GM19467 (cell line): ENCODE measurements around the gene ARID1B.

Experiments
- ATAC-seq: cut with Tn5 transposase; IDR thresholded peaks from one replicate; pipeline ENCODE4 v1.9.1; 2021; ENCODE audit warnings: mild to moderate bottlenecking, moderate library complexity; ENCODE audit not compliant: unreplicated experiment

Gene ARID1B

DNA sequence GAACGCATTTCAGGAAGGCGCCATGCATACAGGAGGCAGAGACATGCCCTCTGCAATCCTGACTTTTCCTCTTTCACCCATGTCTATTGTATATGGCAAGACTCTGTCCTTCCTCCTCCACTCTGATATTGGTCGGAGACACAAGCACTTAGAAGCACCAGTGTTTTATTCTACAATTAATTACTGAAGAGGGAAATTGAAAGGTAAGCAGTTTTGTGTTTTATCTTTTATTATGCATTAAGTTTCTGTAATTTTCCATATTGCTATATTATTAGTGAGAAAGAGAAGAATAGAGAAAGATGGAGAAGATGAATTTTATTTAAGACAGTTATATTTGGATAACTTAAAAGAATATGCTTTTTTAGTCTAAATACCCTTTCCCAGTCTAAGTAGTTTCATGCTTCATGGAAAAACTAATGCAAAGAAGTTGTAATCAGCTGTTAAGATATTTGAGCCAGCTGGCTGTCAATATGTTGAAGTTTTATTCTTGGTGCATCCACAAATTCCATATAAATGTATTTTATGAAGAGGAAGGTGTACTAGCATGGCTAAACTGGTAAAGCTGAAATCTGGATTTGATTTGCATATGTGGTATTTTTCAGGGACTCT, 13.6 kb downstream of the ARID1B start:
- no peak for ATAC-seq

DNA sequence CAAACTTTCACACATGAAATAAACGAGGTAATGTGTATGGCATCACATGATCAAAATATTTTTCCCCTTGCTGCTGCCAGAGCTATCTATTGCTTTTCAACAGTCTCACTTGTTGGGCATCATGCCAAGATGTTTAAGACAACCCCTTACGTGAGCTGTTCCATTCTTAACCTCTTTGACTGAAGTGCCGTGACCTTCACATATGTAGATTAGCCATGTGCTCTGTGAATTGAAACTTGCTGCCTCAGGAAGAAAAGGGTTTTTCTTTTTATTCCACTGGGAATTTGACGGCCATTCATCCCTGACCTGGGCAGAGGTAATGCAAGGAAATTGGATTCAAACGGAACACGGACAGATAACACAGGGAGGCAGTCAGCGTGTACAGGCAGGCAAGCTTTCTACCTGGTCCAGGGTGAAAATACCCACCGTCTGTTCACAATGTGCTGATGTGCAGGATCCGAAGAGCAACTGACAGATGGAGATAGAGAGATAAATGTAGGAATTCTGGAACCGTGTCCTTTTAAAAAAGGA, 14.2 kb downstream of the ARID1B start:
- peak; percentile 40 for ATAC-seq

DNA sequence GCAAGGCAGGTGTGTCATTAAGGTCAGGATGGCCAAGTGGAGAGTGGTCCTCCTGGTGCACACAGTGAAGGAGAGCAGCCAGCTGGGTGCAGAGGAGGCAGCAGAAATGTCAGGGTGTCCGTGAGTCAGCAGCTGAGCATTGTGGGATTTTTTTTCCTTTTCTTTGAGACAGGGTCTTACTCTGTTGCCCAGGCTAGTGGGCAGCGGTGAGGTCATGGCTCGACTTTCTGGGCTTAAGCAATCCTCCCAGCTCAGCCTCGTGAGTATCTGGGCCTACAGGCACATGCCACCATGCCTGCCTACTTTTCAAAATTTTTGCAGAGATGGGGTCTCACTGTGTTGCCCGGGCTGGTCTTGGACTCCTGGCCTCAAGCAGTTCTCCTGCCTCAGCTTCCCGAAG, 16.0 kb downstream of the ARID1B start:
- no peak for ATAC-seq

DNA sequence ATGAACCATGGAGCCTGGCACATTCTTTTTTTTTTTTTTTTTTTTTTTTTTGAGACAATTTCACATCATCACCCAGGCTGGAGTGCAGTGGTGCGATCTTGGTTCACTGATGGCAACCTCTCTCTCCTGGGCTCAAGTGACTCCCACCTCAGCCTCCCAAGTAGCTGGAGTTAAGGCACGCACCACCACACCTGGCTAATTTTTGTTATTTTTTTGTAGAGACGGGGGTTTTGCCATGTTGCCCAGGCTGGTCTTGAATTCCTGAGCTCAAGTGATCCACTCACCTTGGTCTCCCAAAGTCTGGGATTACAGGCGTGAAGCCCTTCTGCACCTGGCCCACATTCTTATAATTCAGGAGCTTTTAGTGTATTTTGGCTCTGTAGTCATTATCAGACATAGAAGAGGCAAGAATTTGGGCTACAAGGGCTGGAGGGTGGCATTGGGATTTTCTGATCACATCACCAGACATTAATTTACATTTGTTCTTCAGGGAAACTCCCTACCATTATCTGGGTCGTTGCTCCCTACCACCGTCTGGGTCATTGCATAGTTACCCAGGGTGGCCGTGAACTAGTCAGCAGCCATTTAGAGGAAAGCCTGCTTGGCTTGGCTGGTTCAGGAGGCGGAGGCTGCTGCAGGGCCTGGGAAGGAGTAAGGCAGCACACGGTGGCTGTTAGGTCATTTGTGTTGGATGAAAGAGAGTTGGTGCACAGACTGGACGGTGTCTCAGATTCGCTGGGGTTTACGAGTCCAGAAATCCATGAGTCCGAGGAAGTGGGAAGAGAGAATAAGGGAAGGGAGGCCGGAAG, 17.6 kb downstream of the ARID1B start:
- ATAC-seq, result no peak

DNA sequence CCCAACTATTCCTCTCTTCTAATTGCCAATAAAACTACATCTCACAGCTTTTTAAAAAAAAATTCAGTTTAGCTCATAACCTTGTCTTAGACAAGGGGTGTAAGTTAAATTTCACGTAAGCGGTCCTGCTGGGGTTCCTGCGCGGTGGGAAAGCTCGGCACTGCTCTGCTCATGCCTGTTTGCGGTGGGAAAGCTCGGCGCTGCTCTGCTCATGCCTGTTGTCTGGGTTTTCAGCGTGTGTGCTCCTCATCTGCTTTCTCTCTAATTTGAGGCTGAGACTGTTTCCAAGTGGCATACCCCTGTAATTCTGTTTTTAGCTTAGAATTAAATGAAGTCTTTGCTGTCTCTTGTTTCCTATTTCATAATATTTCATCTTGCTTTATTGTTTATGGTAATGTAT, 18.6 kb downstream of the ARID1B start:
- no peak for ATAC-seq

DNA sequence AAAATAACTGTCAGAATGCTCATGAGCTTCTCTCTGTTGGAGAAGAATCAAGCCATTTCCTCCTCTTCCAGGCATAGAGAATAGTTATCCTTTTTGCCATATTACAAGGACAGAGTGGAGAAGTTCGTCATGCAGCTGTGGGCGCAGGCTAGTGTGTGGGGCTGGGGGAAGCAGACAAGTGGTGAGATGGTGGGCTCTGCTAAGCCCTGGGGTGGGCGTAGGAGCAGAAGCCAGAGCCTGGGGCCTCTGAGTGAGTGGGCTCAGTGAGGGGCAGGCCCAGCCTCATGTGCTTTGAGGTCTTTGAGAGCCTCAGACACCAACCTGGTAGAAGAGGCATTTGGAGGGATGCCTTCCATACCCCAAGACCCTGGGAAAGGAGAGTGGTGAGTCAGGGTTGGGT, 19.4 kb downstream of the ARID1B start:
- no peak for ATAC-seq

DNA sequence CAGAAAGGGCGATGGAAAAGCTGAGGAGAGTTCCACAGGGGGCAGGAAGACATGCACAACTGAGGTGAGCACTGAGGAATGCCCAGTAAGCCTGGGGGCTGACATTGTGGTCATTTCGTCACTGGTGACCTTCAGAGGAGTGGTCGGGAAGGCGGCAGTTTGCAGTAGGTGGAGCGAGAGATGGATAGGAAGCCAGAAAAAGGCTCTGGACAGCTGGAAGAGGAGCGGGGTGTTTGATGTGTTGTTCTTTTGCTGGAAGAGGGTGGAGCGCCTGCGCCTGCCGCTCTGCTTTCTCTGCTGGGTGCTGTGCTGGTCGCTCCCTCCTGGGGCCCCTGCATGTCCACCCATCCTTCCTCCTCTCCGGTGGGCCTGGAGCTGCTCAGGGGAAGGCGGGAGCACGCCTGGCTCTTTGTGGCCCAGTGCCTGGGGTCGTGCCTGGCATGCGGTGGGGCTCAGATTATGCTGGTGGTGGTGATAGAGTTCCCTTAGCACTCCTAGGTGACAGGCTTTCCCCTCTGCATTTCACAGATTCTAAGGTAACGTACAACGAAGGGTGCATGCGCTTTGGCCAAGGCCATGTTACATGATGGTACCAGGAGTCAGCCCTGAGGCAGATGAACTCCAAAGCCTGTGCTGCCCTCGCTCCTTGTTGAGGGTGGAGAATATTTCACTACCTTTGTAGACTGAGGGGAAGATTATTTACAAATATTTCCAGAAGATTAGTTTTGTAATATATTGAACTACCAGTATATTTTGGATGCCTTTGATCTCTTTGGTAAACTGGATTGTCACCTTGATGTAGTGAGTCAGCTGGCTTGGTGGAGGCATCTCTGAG, 20.9 kb downstream of the ARID1B start:
- no peak for ATAC-seq

DNA sequence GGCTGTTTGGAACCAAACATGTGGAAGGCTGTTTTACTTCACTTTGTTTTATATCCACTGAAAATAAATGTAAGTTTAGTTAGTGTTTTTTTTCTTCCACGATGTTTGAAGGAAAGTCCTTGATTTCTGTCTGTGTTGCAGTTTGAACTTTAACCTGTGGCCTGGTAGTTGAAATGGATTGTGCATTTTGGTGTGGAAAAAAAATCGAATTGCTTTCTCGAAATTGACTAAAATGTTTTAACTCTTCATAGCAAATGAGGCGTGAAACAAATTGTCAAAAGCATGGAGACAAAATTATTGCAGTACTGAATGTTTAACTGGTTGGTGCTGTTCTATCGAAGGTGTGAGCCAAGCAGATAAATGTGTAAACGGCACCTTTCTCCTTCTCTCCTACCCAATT, 24.5 kb downstream of the ARID1B start:
- no peak for ATAC-seq

DNA sequence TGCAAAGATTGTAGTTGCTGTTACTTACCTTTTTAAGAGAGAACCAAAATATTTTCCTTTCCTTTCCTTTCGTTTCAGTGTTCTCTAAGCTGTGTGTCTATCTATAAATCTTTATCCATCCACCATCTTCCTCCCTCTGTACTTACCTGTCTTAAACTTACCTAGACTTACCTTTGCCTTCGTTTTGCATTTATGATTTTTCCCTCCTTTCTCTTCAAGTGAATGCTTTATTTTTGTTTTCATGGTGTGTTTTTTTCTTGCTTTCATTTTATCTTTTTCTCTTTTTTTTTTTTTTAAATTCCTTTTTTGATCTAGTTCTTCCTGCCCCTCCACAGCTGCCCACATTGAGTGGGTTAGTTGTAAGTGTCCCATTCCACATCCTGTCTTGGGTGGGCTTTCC, 26.2 kb downstream of the ARID1B start:
- ATAC-seq, result no peak

DNA sequence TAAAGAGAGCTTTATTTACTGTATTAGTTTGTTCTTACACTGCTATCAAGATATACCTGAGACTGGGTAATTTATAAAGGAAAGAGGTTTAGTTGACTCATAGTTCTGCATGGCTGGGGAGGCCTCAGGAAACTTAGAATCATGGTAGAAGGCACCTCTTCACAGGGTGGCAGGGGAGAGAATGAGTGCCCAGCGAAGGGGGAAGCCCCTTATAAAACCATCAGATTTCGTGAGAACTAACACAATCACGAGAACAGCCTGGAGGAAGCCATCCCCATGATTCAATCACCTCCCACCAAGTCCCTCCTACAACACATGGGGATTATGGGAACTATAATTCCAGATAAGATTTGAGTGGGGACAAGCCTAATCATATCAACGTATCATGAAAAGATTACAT, 27.2 kb downstream of the ARID1B start:
- ATAC-seq, result no peak

DNA sequence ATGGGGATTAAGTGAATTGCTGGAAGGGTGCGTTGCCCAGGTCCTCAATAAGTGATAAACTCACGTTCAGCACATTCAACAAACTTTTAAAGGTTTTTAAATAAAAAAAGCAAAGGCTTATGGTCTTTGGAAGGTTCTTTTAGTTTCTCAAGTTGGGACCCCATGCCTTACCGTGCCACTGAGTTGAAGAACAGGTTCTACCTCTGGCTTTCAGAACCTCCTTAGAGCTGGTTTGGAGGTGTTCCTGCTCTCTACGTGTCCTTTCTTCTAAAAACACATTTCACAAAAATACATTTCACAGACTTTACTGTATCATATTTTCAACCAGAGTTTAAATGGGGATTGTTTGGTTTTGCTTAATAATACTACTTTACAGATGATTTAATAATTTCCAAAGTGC, 29.0 kb downstream of the ARID1B start:
- ATAC-seq, result no peak

DNA sequence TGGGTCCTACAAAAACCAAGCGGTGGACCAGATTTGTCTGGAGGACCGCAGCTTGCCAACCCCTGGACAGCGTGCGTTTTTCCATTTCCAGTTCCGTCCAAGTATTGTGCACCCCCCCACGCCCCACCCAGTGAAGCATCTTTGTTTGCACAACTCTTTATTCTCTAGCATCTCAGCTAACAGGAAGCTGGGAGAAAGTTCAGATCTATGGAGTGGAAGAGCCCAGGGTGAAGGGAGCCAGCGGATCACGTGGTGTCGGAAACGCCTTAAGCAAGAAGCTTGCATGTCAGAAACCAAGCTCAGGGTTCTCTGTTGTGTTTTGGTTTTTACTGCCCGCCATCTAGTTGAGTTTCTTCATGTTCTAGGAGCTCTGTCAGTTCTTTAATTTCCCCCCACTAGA, 29.9 kb downstream of the ARID1B start:
- no peak for ATAC-seq

DNA sequence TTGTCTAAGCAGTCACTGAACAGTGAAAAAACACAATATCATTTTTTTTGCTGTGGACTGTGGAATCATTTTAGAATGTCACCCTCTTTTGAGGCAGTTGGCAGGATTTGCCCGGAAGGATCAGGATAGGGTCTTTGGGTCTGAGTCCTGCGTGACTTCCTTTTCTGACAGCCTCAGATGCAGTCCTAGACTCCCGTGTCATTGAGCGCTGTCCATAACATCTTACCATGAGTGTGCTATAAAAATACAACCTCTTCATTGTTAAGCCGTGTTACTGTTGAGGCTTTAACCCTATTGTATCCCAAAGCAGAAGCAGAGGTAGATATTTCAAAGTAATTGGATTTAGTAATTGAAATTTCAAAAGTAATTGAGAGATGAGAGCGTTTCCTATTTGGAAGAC, 30.6 kb downstream of the ARID1B start:
- no peak for ATAC-seq

DNA sequence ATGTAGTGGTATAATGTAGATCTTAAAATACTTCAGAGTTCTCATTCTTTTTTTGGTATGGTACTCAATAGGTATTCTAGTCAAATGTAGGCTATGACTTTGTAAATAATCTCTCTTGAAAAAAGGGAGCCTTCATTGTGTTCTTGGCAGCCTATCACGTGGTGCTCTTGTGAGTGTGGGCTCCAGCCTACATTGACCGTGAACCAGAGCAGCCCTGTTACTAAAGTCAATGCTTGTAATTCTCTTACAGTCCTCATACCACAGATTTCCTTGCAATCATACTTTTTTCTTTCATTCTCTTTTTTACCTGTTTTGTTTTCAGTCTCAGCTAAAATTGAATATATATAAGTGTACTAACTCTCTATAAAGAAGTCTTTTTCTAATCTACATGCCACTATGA, 31.1 kb downstream of the ARID1B start:
- no peak for ATAC-seq

DNA sequence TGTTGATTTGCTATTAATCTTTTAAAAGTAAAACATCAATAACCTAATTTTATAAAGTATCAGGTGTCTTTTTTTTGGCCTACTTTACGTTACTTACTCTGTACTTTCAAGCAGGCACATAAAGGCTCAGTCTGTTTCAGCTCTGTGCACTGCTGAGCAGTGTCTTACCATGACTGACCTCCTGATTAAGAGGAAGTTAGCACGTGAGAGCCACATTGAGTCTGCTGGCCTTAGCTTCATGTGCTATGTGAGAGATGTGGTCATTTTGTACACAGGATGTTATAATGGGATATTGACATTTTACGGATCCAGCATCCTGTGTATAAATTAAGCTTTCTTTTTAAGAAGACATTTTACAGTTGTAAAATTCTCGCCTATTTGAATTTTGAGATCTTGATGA, 31.9 kb downstream of the ARID1B start:
- peak; percentile 94 for ATAC-seq

DNA sequence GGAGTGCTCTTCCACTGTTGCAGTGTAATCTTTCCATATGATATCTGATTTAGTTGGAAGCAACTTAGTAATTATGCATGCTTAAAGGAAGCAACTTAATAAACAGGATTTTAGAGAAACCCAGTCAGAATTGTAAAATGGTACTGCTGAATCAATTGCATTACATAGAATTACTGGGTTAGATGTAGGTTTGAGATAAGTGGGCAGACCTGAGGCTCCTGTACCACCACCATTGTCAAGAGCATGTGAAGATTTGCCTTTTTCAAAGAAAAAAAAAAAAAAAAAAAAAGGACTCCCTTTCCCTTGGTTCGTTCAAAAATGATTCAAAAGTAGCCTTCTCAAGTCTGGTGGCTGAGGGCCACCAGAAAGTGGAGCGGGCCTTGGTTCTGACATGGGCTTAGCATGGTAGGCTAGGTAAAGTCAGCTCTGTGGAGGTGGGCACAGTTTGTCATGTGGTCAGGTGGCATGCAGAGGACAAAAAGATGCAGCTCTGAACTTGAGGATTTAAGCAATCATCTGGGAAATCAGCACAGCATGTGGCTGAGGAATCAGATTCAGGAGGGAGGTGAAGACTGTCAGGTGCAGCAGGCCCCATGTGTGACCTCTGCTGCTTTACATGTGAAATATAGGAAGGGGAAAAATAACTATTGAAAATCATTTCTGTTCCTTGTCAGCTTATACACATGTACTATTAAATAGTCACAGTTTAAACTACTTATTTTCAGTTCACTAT, 32.4 kb downstream of the ARID1B start:
- ATAC-seq, result no peak

DNA sequence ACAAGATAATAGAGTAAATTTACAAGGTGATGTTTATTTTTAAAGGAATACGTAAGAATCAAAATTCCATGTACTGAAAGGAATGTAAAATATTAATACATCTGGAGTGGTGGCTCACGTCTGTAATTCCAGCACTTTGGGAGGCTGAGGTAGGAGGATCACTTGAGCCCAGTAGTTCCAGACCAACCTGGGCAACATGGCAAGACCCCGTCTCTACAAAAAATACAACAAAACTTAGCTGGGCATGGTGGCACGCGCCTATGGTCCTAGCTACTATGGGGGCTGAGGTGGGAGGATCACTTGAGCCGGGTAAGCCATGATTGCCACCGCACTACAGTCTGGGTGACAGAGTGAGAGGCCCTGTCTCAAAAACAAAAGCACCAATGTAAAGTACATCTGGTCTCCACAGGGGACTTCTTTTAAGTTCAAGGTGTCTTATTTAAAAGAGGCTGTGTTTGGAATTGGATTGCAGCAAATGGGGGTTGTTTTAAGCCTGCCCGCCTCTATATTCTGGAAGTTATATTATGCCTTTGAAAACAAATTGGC, 36.9 kb downstream of the ARID1B start:
- no peak for ATAC-seq

DNA sequence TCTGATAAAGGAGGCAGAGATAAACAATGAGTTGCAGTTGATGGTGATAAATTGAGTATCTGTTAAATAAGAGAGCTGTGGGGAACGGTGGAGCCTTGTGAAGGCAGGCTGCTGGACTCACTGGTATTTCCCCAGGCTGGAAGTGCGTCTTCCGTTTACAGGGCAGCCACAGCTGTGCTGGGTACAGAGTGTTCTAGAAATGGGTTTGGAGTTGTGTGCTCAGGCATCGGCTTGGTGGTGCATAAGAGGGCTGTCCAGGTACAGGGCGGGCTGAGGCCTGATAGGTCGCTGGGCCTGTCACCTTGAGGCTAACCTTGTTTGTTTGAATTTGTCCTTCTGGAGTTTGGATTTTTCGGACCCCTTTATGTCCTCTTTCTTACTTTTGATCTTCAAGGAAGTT, 39.3 kb downstream of the ARID1B start:
- ATAC-seq, result no peak

DNA sequence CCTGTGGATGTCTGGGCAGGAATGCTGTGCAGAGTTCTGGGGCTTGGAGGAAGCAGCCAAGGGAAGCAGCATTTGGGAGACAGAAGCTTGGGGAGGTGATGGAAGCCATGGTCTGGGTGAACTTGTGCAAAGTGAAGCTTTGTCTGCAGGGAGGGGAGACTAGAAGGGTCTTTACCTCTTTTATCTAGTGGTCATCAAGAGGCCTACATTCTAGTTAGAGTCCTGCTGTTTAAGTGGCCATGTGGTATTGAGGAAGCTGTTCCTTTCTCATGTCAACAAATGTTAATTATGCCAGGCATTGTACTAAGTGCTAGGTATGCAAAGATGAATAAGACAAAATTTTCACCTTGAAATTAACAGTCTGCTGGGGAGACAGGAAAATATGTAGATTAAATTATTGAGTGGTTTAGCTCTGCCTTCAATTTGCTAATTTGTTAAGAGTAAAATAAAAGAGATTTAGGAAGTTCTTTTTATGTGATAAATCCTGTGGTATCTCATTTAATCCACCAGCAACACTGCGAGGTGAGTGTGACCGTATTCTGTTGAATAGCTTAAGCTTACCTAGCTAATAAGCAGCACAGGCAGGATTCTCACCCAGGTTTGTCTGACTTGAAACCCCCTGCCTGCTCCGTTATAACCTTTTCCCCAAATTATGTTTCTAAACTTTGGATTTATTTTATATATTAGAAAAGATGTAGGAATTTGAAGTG, 43.1 kb downstream of the ARID1B start:
- no peak for ATAC-seq

DNA sequence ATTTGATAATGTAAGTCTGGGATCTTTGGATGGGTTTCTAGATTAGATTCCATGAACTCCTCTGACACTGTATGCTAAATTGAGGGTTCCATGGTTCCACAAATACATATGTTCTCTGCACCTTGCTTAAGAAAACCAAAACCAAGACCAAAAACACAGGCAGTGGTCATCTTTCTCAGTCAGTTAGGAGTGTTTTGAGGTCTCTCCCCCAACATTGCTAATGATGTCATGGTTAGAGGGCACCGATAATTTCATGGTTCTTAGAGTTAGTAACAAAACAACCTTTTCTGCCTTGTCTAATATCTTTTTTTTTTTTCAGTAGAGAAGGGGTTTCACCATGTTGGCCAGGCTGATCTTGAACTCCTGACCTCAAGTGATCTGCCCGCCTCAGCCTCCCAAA, 44.5 kb downstream of the ARID1B start:
- ATAC-seq, result no peak
